Natural killer cell treated with Interleukin-12 subunit alpha and Interleukin-12 subunit beta and Interleukin-15 and Interleukin-18, amount 100 ng/mL, for 72 hours (primary cell): Measurements from ENCODE around the gene COL6A3. TPM values are rescaled to one million over a fixed set of nuclear protein-coding genes. Genes with fewer than 3 reads are reported as not detected.
"Not testable (repeated sequence)": the region's sequence is repeated elsewhere in the genome, so short reads cannot be mapped to it uniquely, and the experiment has no call there.

Experiments used
- ATAC-seq, 2 donors: fragments of 150-1000 bp; cut with Tn5 transposase in 1 of 2; sonication (Bioruptor Pico), chemical (Tn5 transposase) in 1 of 2; 2 replicates each; pipeline ENCODE4 v1.10.0; 2021
- DNase-seq: peaks from one replicate; pipeline ENCODE4 v3.0.0; 2022; ENCODE audit warnings: low spot score
- H3K27ac Mint-ChIP-seq, 2 donors: 1 replicate in 1 of 2; 2 replicates in 1 of 2; pipeline ENCODE4 v1.8.0; 2022; ENCODE audit warnings: mixed read lengths in 2 of 2, mild to moderate bottlenecking in 1 of 2, moderate library complexity in 1 of 2
- H3K27me3 Mint-ChIP-seq, 2 donors: 1 replicate in 1 of 2; 2 replicates in 1 of 2; pipeline ENCODE4 v1.8.0; 2022; ENCODE audit warnings: mixed read lengths in 2 of 2
- H3K36me3 Mint-ChIP-seq: one replicate; pipeline ENCODE4 v1.8.0; 2022; ENCODE audit warnings: mixed read lengths
- H3K4me1 Mint-ChIP-seq, 2 donors: 1 replicate in 1 of 2; 2 replicates in 1 of 2; pipeline ENCODE4 v1.8.0; 2022; ENCODE audit warnings: low read depth in 2 of 2, mixed read lengths in 2 of 2, mild to moderate bottlenecking in 1 of 2
- H3K4me3 Mint-ChIP-seq: one replicate; pipeline ENCODE4 v1.8.0; 2022; ENCODE audit warnings: mixed read lengths
- H3K9me3 Mint-ChIP-seq: 2 replicates; pipeline ENCODE4 v1.8.0; 2022; ENCODE audit warnings: mixed read lengths
- total RNA-seq, 2 donors: library from RNA; stranded (reverse); gene quantifications; one replicate each; pipeline ENCODE4 v1.2.3, GENCODE V29; 2022

COL6A3 gene
- total RNA-seq, 2 donors from 2014 or later = 0.11 TPM; not detected in 1

DNA sequence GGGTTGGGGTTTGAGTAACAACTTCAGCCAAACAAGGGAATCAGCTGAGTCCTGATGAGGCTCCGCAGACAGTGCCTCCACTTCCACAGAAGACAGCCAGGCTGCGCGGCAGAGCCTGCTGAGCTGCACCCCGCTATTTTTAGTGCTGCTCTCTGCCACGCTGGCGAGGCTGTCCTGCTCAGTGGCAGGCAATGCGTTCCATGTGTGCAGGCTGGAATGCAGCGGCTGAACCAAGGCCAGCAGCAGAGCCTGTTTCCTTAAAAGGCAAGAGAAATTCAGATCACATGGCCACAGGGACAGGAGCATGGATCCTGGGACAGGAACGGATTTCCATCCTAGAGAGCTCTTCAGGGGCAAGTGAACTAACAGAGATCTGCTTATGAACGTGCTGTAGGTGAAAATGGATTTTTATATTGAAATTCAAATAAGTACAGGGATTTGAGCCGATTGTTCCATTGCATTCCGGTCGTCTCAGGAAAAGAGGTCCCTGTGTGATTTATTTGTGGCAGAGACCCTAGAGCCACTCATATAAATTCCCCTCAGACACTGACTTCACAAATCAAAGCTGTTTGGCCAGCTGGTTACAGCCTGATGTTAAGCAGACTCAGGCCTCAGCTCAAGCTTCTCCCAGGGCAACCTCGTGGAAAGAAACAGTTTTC lies 98.7 kb downstream of the COL6A3 start:
- no peaks in the 10 kb centered on the region for H3K4me1 Mint-ChIP-seq
- no peaks in the 10 kb centered on the region for H3K36me3 Mint-ChIP-seq
- no peak overlapping the region for H3K27ac Mint-ChIP-seq
- peaks cover 24 to 39% of the 10 kb centered on the region in 2 donors for H3K27me3 Mint-ChIP-seq
- no peak overlapping the region for H3K4me3 Mint-ChIP-seq
- DNase-seq (no peak), ATAC-seq (no peak)
- H3K9me3 Mint-ChIP-seq = no peaks in the 10 kb centered on the region

DNA sequence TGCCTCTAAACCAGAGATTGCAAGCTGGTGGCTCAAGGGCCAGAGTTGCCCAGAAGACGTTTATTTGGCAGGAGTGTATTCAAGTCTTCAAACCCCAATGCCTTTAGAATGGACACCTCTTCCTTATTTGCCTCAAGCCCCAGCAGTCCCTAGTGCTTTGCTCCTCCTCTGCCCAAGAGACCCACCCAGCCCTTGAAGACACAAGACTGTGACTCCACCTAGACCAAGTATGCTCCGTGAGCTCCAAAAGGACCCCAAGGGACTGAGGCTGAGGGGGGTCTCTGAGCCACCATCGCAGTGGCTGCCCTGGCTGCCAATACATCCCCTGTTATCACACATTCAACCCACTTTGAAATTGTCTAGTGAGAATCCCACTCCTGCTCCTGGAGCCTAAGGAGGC lies 99.3 kb downstream of the COL6A3 start:
- ATAC-seq = no peak
- no peaks in the 10 kb centered on the region for H3K4me1 Mint-ChIP-seq
- H3K27ac Mint-ChIP-seq = no peak overlapping the region
- no peak overlapping the region for H3K4me3 Mint-ChIP-seq
- H3K36me3 Mint-ChIP-seq = no peaks in the 10 kb centered on the region
- DNase-seq = no peak
- H3K9me3 Mint-ChIP-seq = no peaks in the 10 kb centered on the region
- H3K27me3 Mint-ChIP-seq = peaks cover 24 to 33% of the 10 kb centered on the region in 2 donors

GRCh38 chr2:237314198-237314597 lies 99.8 kb downstream of the COL6A3 start:
- Mint-ChIP-seq H3K9me3 (no peaks in the 10 kb centered on the region), H3K36me3 (no peaks in the 10 kb centered on the region), H3K27me3 (peaks cover 25 to 32% of the 10 kb centered on the region in 2 donors)

GRCh38 chr2:237312021-237312755 lies 101.8 kb downstream of the COL6A3 start:
- no peaks in the 10 kb centered on the region for H3K36me3 Mint-ChIP-seq
- H3K9me3 Mint-ChIP-seq = no peaks in the 10 kb centered on the region
- DNase-seq = no peak
- no peak for ATAC-seq
- peaks cover 22 to 25% of the 10 kb centered on the region in 2 donors for H3K27me3 Mint-ChIP-seq
- H3K4me1 Mint-ChIP-seq = no peaks in the 10 kb centered on the region
- no peak overlapping the region for H3K27ac Mint-ChIP-seq
- no peak overlapping the region for H3K4me3 Mint-ChIP-seq

More at GRCh38 chr2:237314198-237314597, 99.8 kb downstream of the COL6A3 start:
- DNase-seq = no peak
- no peak overlapping the region for H3K4me3 Mint-ChIP-seq
- no peak overlapping the region for H3K27ac Mint-ChIP-seq
- ATAC-seq = no peak
- H3K4me1 Mint-ChIP-seq = no peaks in the 10 kb centered on the region

DNA sequence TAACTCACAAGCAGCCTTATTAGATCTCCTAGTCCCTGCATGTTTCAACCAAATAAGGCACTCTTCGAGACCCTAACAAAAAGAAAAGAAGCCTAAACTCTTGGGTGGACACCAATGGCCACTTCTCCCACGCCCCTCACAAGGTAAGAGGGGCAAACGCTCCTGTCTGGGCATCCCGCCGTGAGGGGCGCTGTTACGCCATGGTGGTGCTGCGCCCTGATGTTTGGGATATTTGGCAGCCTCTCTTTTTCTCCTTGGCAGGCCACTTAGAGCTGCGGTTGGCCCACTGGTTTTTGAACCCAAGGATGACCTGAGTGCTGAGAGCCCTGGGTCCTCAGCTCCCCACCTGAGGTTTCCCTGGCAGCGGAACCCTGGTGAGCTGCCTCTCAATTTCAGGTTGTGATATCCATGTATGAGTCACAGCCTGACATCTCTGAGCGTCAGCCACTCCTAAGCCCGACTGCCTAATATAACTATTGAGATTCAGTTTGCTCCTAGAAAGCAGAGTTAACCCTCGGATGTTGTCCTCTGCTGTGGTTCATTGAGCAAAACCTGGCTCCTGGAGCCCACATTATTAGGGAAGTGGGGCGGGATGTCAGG lies 103.3 kb downstream of the COL6A3 start:
- Mint-ChIP-seq H3K27ac (no peak overlapping the region), H3K36me3 (no peaks in the 10 kb centered on the region), H3K4me3 (no peak overlapping the region), H3K9me3 (no peaks in the 10 kb centered on the region), H3K4me1 (no peaks in the 10 kb centered on the region), H3K27me3 (peaks cover 21 to 22% of the 10 kb centered on the region in 2 donors)
- no peak for DNase-seq
- ATAC-seq = no peak

- no peaks in the 10 kb centered on the region for H3K36me3 Mint-ChIP-seq
- no peak overlapping the region for H3K27ac Mint-ChIP-seq
- DNase-seq (no peak), ATAC-seq (no peak)
- H3K4me3 Mint-ChIP-seq = no peak overlapping the region
- peaks cover 21 to 22% of the 10 kb centered on the region in 2 donors for H3K27me3 Mint-ChIP-seq
- no peaks in the 10 kb centered on the region for H3K4me1 Mint-ChIP-seq
- H3K9me3 Mint-ChIP-seq = no peaks in the 10 kb centered on the region
Measured at GRCh38 chr2:237309416-237309815, 104.5 kb downstream of the COL6A3 start.

- Mint-ChIP-seq H3K4me1 (no peaks in the 10 kb centered on the region), H3K27ac (no peak overlapping the region), H3K4me3 (no peak overlapping the region), H3K27me3 (peaks cover 21 to 22% of the 10 kb centered on the region in 2 donors), H3K9me3 (no peaks in the 10 kb centered on the region), H3K36me3 (no peaks in the 10 kb centered on the region)
- ATAC-seq = no peak
- no peak for DNase-seq
Measured at GRCh38 chr2:237309011-237309410, 105.0 kb downstream of the COL6A3 start.

DNA sequence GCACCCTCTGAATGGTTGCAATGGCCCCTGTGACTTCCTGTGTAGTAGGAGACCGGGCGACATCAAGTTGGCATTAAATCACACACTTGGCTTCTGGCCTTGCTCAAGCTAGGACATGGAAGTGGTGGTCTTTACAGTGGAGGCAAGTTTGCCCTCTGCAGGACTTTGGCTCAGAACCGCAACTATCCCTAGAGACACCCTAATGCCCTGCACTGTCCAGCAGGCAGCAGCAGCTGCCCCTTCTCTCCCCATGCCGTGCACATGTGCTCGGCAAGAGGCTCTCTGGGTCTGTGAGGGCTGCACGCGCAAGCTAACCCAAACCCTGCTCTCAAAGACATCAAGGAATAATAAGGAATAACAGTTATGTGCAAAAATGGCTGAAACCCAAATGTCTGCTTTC lies 106.5 kb downstream of the COL6A3 start:
- Mint-ChIP-seq H3K4me3 (no peak overlapping the region), H3K9me3 (no peaks in the 10 kb centered on the region), H3K27ac (no peak overlapping the region), H3K27me3 (peaks cover 8 to 11% of the 10 kb centered on the region in 2 donors), H3K4me1 (no peaks in the 10 kb centered on the region), H3K36me3 (no peaks in the 10 kb centered on the region)
- DNase-seq (no peak), ATAC-seq (no peak)

- H3K4me1 Mint-ChIP-seq = no peaks in the 10 kb centered on the region
- peaks cover 8 to 11% of the 10 kb centered on the region in 2 donors for H3K27me3 Mint-ChIP-seq
- no peak for DNase-seq
- no peaks in the 10 kb centered on the region for H3K9me3 Mint-ChIP-seq
- no peaks in the 10 kb centered on the region for H3K36me3 Mint-ChIP-seq
- no peak overlapping the region for H3K27ac Mint-ChIP-seq
- H3K4me3 Mint-ChIP-seq = no peak overlapping the region
- ATAC-seq = no peak
Measured at GRCh38 chr2:237306787-237307170, 107.2 kb downstream of the COL6A3 start.

DNA sequence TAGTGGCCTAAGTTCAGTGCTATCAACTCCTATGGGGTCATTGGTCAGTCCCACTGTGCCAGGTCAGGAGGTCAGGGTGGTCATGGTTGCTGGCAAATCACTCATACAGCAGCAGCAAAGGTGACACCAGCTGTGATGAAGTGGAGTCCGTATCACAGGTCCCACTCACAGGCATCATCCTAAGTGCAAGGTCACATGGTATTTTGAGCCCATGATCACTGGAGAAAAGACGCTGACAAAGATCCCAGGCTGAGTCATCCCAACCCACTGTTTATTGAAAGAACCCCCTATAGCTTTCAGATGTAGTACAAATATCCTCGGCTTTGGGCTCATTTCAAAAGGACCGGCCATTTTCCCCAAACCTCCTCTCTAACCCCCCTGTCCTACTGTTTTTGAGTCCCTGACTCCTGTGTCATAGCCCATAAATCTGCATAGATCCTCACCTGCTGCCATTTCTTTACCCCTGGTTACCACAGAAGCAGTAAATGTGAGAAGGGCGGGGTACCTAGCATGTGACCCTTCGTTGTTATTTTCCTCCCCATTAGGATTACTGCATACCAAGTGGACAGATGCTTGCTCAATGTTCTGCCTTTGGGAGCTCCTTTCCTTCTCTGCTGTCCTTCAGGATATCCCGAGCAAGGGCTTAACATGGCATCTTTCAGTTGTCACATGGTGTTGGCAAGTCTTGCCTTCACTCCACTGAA lies 107.7 kb downstream of the COL6A3 start:
- Mint-ChIP-seq H3K9me3 (no peaks in the 10 kb centered on the region), H3K27ac (no peak overlapping the region), H3K36me3 (no peaks in the 10 kb centered on the region), H3K4me3 (no peak overlapping the region), H3K27me3 (peaks cover 8 to 13% of the 10 kb centered on the region in 2 donors), H3K4me1 (no peaks in the 10 kb centered on the region)
- ATAC-seq = no peak
- DNase-seq = no peak

DNA sequence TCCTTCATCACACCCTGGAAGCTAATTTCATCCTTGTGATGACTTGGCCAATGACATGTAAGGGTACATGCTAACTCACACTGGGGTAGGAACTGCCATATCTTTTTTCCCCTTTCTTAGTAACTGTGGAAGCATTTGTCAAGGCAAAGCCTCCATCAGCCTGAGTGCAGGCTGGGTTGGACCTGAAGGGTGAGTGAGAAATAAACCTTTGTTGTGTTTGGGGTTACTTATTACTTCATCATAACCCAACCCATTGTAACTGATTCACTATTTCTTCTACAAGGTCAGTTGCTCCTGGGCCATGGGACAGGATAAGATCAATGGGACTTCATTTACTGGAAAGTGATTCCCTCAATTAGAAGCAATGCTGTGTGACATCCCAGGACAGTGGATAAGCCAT lies 108.4 kb downstream of the COL6A3 start:
- no peak for ATAC-seq
- no peak overlapping the region for H3K27ac Mint-ChIP-seq
- H3K36me3 Mint-ChIP-seq = no peaks in the 10 kb centered on the region
- H3K9me3 Mint-ChIP-seq = no peaks in the 10 kb centered on the region
- peaks cover 13 to 17% of the 10 kb centered on the region in 2 donors for H3K27me3 Mint-ChIP-seq
- no peak for DNase-seq
- no peaks in the 10 kb centered on the region for H3K4me1 Mint-ChIP-seq
- H3K4me3 Mint-ChIP-seq = no peak overlapping the region

DNA sequence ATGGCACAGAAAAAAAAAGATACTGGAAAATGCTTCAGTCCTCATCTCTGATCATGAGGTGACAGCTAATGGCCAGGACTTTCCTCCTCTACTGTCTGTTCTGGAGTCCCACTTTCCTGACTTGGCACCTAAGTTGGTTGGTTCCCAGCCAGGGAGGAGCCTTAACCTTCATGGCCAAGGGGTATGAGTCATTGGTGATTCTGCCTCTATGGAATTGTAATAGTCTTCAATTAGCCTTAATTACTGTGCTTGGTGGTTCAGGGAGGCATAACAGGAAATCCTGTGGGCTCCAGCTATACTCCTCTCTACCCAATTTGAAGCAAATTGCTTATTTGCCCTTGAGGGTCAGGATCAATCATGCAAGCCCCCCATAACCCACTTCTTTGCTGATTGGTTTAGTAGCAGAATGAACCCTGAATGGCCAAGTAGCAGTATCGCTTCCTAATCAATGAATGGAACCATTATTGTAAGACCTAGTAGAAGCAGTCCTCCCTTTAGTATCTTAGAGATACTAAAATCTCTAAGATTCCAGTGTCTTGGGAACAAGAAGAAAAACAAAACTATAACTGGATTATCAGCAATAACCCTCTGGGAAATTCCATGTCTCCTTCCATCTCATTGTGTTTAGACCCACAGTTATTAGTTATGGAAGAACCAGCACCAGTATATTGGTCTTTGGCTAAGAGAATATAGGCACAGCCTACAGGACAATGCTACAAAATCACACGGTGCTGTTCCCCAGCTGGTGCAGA lies 109.0 kb downstream of the COL6A3 start:
- H3K4me1 Mint-ChIP-seq = no peaks in the 10 kb centered on the region
- no peak for DNase-seq
- H3K36me3 Mint-ChIP-seq = no peaks in the 10 kb centered on the region
- peaks cover 13 to 18% of the 10 kb centered on the region in 2 donors for H3K27me3 Mint-ChIP-seq
- H3K27ac Mint-ChIP-seq = no peak overlapping the region
- ATAC-seq = no peak
- H3K9me3 Mint-ChIP-seq = no peaks in the 10 kb centered on the region
- no peak overlapping the region for H3K4me3 Mint-ChIP-seq

DNA sequence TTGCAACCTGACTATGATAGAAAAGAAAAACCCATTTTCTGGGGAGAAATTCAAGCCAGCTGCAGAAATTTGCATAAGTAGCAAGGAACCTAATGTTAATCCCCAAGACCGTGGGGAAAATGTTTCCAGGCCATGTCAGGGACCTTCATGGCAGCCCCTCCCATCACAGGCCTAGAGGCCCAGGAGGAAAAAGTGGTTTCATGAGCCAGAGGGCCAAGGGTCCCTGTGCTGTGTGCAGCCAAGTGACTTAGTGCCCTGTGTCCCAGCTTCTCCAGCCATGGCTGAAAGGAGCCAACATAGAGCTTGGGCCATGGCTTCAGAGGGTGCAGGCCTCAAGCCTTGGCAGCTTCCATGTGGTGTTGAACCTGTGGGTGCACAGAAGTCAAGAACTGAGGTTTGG lies 110.7 kb downstream of the COL6A3 start:
- DNase-seq, H3K36me3 Mint-ChIP-seq, H3K27ac Mint-ChIP-seq, H3K9me3 Mint-ChIP-seq, ATAC-seq, H3K4me1 Mint-ChIP-seq, H3K4me3 Mint-ChIP-seq: not testable (repeated sequence)
- H3K27me3 Mint-ChIP-seq = peaks cover 5 to 12% of the 10 kb centered on the region in 2 donors
